GM23338 (cell line): ENCODE measurements around the gene CFAP65. TPM values are rescaled to one million over a fixed set of nuclear protein-coding genes. Genes with fewer than 3 reads are reported as not detected.

Experiments
- ATAC-seq: fragments of 200-7000 bp; cut with Tn5 transposase; 3 replicates; pipeline ENCODE4 v1.9.1; 2020
- DNase-seq: peaks from one replicate; pipeline ENCODE4 v3.0.0-alpha.2; 2015; ENCODE audit warnings: low spot score
- H2AFZ ChIP-seq: fragments of 200-600 bp; sonication (generic); 2 replicates; pipeline ENCODE4 v1.8.0; 2016; ENCODE audit warnings: antibody characterized with exemption, mild to moderate bottlenecking, moderate library complexity
- H3F3A ChIP-seq: fragments of 200-600 bp; sonication (generic); replicated peaks from 2 replicates; pipeline ENCODE4 v1.8.0; 2017; ENCODE audit warnings: antibody characterized with exemption, mixed run types, low read depth
- H3K27ac ChIP-seq: fragments of 200-600 bp; sonication (generic); 2 replicates; pipeline ENCODE4 v1.6.1; 2016; ENCODE audit warnings: low read depth
- H3K27me3 ChIP-seq: fragments of 200-600 bp; sonication (generic); 2 replicates; pipeline ENCODE4 v1.8.0; 2016; ENCODE audit warnings: mild to moderate bottlenecking, mixed run types, moderate library complexity; ENCODE audit not compliant: insufficient read depth
- H3K36me3 ChIP-seq: fragments of 200-600 bp; sonication (generic); 2 replicates; pipeline ENCODE4 v1.8.0; 2016; ENCODE audit warnings: mild to moderate bottlenecking; ENCODE audit not compliant: insufficient read depth
- H3K4me1 ChIP-seq: fragments of 200-600 bp; sonication (generic); 2 replicates; pipeline ENCODE4 v1.8.0; 2016; ENCODE audit warnings: mild to moderate bottlenecking, moderate library complexity; ENCODE audit not compliant: insufficient read depth
- H3K4me2 ChIP-seq: fragments of 200-600 bp; sonication (generic); 2 replicates; pipeline ENCODE4 v1.7.1; 2017; ENCODE audit warnings: mixed run types
- H3K4me3 ChIP-seq: fragments of 200-600 bp; sonication (generic); 2 replicates; pipeline ENCODE4 v1.6.1; 2016; ENCODE audit warnings: mixed run types
- H3K79me2 ChIP-seq: fragments of 200-600 bp; sonication (generic); replicated peaks from 2 replicates; pipeline ENCODE4 v1.8.0; 2017; ENCODE audit warnings: mild to moderate bottlenecking; ENCODE audit not compliant: insufficient read depth
- H3K9me2 ChIP-seq: fragments of 200-600 bp; sonication (generic); 2 replicates; pipeline ENCODE4 v1.8.0; 2017; ENCODE audit not compliant: insufficient read depth
- H4K20me1 ChIP-seq: fragments of 200-600 bp; sonication (generic); replicated peaks from 2 replicates; pipeline ENCODE4 v1.8.0; 2017; ENCODE audit warnings: mild to moderate bottlenecking; ENCODE audit not compliant: insufficient read depth
- H3K27ac Mint-ChIP-seq: 2 replicates; pipeline ENCODE4 v1.8.0; 2020; ENCODE audit warnings: inconsistent platforms, mild to moderate bottlenecking, moderate library complexity, mixed read lengths
- H3K27me3 Mint-ChIP-seq: 3 replicates; pipeline ENCODE4 v1.8.0; 2022; ENCODE audit warnings: low read depth, mild to moderate bottlenecking, moderate library complexity, mixed read lengths, inconsistent platforms; ENCODE audit not compliant: insufficient read depth, poor library complexity
- H3K36me3 Mint-ChIP-seq: 3 replicates; pipeline ENCODE4 v1.8.0; 2021; ENCODE audit warnings: low read depth, mild to moderate bottlenecking, inconsistent platforms, moderate library complexity, mixed read lengths
- H3K4me1 Mint-ChIP-seq: 3 replicates; pipeline ENCODE4 v1.8.0; 2020; ENCODE audit warnings: mild to moderate bottlenecking, inconsistent platforms, mixed read lengths
- H3K4me3 Mint-ChIP-seq: 3 replicates; pipeline ENCODE4 v1.8.0; 2021; ENCODE audit warnings: moderate library complexity, mild to moderate bottlenecking, inconsistent platforms, mixed read lengths
- H3K9me3 Mint-ChIP-seq: 3 replicates; pipeline ENCODE4 v1.8.0; 2020; ENCODE audit warnings: moderate library complexity, mild to moderate bottlenecking, inconsistent platforms, mixed read lengths
- CTCF ChIP-seq, 2 experiments: fragments of 200-600 bp in 1 of 2; sonication (generic) in 1 of 2; conservative IDR thresholded peaks; 2 replicates each; pipeline versions ENCODE4 v1.5.1 to v1.6.1; 2016 to 2017; ENCODE audit warnings: antibody characterized with exemption in 2 of 2, low read depth in 2 of 2, mild to moderate bottlenecking in 2 of 2, moderate library complexity in 1 of 2
- EZH2 ChIP-seq: fragments of 200-600 bp; sonication (generic); IDR thresholded peaks from one replicate; pipeline ENCODE4 v1.8.0; 2017; ENCODE audit warnings: antibody characterized with exemption, mild to moderate bottlenecking, low read depth; ENCODE audit not compliant: unreplicated experiment
- EZH2phosphoT487 ChIP-seq: fragments of 200-600 bp; sonication (generic); IDR thresholded peaks from one replicate; pipeline ENCODE4 v1.8.1; 2018; ENCODE audit warnings: antibody characterized with exemption; ENCODE audit not compliant: unreplicated experiment
- JUNB ChIP-seq: IDR thresholded peaks from one replicate; pipeline ENCODE4 v1.6.1; 2016; ENCODE audit warnings: antibody characterized with exemption; ENCODE audit not compliant: unreplicated experiment
- STAT1 ChIP-seq: IDR thresholded peaks from one replicate; pipeline ENCODE4 v1.6.1; 2016; ENCODE audit warnings: antibody characterized with exemption; ENCODE audit not compliant: unreplicated experiment
- ZNF462 ChIP-seq: fragments of 250-450 bp; sonication (Bioruptor Pico); IDR thresholded peaks from 2 replicates; pipeline ENCODE4 v1.5.0; 2020; ENCODE audit warnings: mild to moderate bottlenecking, moderate library complexity
- polyA plus RNA-seq: library from polyadenylated mRNA; unstranded; fragments of >200 nt; fragmentation: Nextera tagmentation; extraction: Ambion mirVana; gene quantifications from 2 replicates; pipeline ENCODE4 v1.2.1, GENCODE V29; 2016
- total RNA-seq: library from RNA; depleted of rRNA; stranded (reverse); fragments of >200 nt; shearing (Covaris generic); gene quantifications from 2 replicates; pipeline ENCODE4 v1.2.3, GENCODE V29; 2014

The CFAP65 gene
- total and polyA plus RNA-seq, 2 experiments from 2014 or later: 0.38 to 0.74 TPM

GRCh38 chr2:219024059-219024458 lies 17.3 kb downstream of the CFAP65 start:
- no peaks in the 10 kb centered on the region for H3K9me3 Mint-ChIP-seq
- H3K4me1 ChIP-seq: no peaks in the 10 kb centered on the region
- no peaks in the 10 kb centered on the region for H4K20me1 ChIP-seq
- no peaks in the 10 kb centered on the region for H3K27me3 ChIP-seq
- H3K36me3 ChIP-seq: no peaks in the 10 kb centered on the region
- no peak overlapping the region for H3K27ac Mint-ChIP-seq
- no peaks in the 10 kb centered on the region for H3K79me2 ChIP-seq
- H3K27me3 Mint-ChIP-seq: peaks cover 9% of the 10 kb centered on the region
- H3K27ac ChIP-seq: no peak overlapping the region
- H3K9me2 ChIP-seq: no peaks in the 10 kb centered on the region
- DNase-seq (no peak), ATAC-seq (peak; percentile 27; the same call in 1 of the 3 replicates)
- H3K4me3 Mint-ChIP-seq: no peak overlapping the region
- H3K36me3 Mint-ChIP-seq: no peaks in the 10 kb centered on the region
- H3F3A ChIP-seq: no peaks in the 10 kb centered on the region
- H3K4me3 ChIP-seq: no peak overlapping the region
- H2AFZ ChIP-seq: no peak overlapping the region; the same call in 1 of the 2 replicates
- no peaks in the 10 kb centered on the region; the same call in 2 of the 3 replicates for H3K4me1 Mint-ChIP-seq
- TF ChIP-seq EZH2phosphoT487 (no peak), ZNF462 (CRISPR knock-in tag) (no peak), EZH2 (no peak), STAT1 (no peak), CTCF (conservative IDR thresholded peaks at IDR 0.05; ENCODE audit: low read depth in 2 of 2) (no peak), JUNB (no peak)
- H3K4me2 ChIP-seq: no peak overlapping the region
